T-helper 1 cell treated with Interleukin-12 subunit alpha and Interleukin-12 subunit beta and Interleukin-4 antibody, amounts not matched to agents 30 μg/mL and 1 μg/mL, for 36 hours (primary cell): ENCODE data around the gene NGFR.

ENCODE experiments used
- H3K27ac Mint-ChIP-seq: one replicate; pipeline ENCODE4 v1.8.0; 2021; ENCODE audit warnings: mild to moderate bottlenecking, mixed read lengths
- H3K27me3 Mint-ChIP-seq: one replicate; pipeline ENCODE4 v1.8.0; 2021; ENCODE audit warnings: low read depth, mixed read lengths
- H3K36me3 Mint-ChIP-seq: one replicate; pipeline ENCODE4 v1.8.0; 2021; ENCODE audit warnings: low read depth, mixed read lengths
- H3K4me1 Mint-ChIP-seq: one replicate; pipeline ENCODE4 v1.8.0; 2021; ENCODE audit warnings: low read depth, mixed read lengths
- H3K4me3 Mint-ChIP-seq: one replicate; pipeline ENCODE4 v1.8.0; 2021; ENCODE audit warnings: mild to moderate bottlenecking, moderate library complexity, mixed read lengths
- H3K9me3 Mint-ChIP-seq: one replicate; pipeline ENCODE4 v1.8.0; 2021; ENCODE audit warnings: mixed read lengths

Gene NGFR

GRCh38 chr17:49482144-49482817 lies 12.8 kb upstream of the NGFR start:
- Mint-ChIP-seq H3K36me3 (no peaks in the 10 kb centered on the region), H3K27ac (no peak overlapping the region), H3K4me3 (no peak overlapping the region), H3K9me3 (no peaks in the 10 kb centered on the region), H3K27me3 (peaks cover 58% of the 10 kb centered on the region), H3K4me1 (peaks cover 3% of the 10 kb centered on the region)

GRCh38 chr17:49483599-49484509 lies 11.2 kb upstream of the NGFR start:
- Mint-ChIP-seq H3K27ac (no peak overlapping the region), H3K9me3 (no peaks in the 10 kb centered on the region), H3K4me3 (no peak overlapping the region), H3K4me1 (peaks cover 3% of the 10 kb centered on the region), H3K36me3 (no peaks in the 10 kb centered on the region), H3K27me3 (peaks cover 54% of the 10 kb centered on the region)

- Mint-ChIP-seq H3K36me3 (no peaks in the 10 kb centered on the region), H3K4me1 (peaks cover 3% of the 10 kb centered on the region), H3K27ac (no peak overlapping the region), H3K27me3 (peaks cover 61% of the 10 kb centered on the region), H3K9me3 (no peaks in the 10 kb centered on the region), H3K4me3 (no peak overlapping the region)
Observed at GRCh38 chr17:49484588-49484987, 10.5 kb upstream of the NGFR start.

- H3K27me3 Mint-ChIP-seq, result peaks cover 69% of the 10 kb centered on the region
- H3K27ac Mint-ChIP-seq, result no peak overlapping the region
Observed at GRCh38 chr17:49486012-49486641, 9.0 kb upstream of the NGFR start.

GRCh38 chr17:49487183-49487582 lies 7.9 kb upstream of the NGFR start:
- Mint-ChIP-seq H3K4me1 (peaks cover 3% of the 10 kb centered on the region), H3K27me3 (peaks cover 73% of the 10 kb centered on the region), H3K9me3 (no peaks in the 10 kb centered on the region), H3K36me3 (no peaks in the 10 kb centered on the region), H3K4me3 (no peak overlapping the region), H3K27ac (no peak overlapping the region)

More at GRCh38 chr17:49486012-49486641, 9.0 kb upstream of the NGFR start:
- H3K4me3 Mint-ChIP-seq, result no peak overlapping the region
- H3K36me3 Mint-ChIP-seq, result no peaks in the 10 kb centered on the region
- H3K4me1 Mint-ChIP-seq, result peaks cover 3% of the 10 kb centered on the region
- H3K9me3 Mint-ChIP-seq, result no peaks in the 10 kb centered on the region

- Mint-ChIP-seq H3K9me3 (no peaks in the 10 kb centered on the region), H3K27me3 (peaks cover 77% of the 10 kb centered on the region), H3K4me1 (peaks cover 3% of the 10 kb centered on the region), H3K27ac (no peak overlapping the region), H3K4me3 (no peak overlapping the region), H3K36me3 (no peaks in the 10 kb centered on the region)
Observed at GRCh38 chr17:49488612-49489011, 6.5 kb upstream of the NGFR start.

GRCh38 chr17:49489348-49489747 lies 5.7 kb upstream of the NGFR start:
- H3K9me3 Mint-ChIP-seq, result no peaks in the 10 kb centered on the region
- no peaks in the 10 kb centered on the region for H3K36me3 Mint-ChIP-seq
- H3K4me1 Mint-ChIP-seq, result peaks cover 5% of the 10 kb centered on the region
- peaks cover 82% of the 10 kb centered on the region for H3K27me3 Mint-ChIP-seq
- no peak overlapping the region for H3K4me3 Mint-ChIP-seq
- no peak overlapping the region for H3K27ac Mint-ChIP-seq

GRCh38 chr17:49490276-49490675 lies 4.8 kb upstream of the NGFR start:
- no peak overlapping the region for H3K4me3 Mint-ChIP-seq
- H3K27ac Mint-ChIP-seq, result no peak overlapping the region
- H3K36me3 Mint-ChIP-seq, result no peaks in the 10 kb centered on the region
- H3K4me1 Mint-ChIP-seq, result peaks cover 7% of the 10 kb centered on the region
- H3K9me3 Mint-ChIP-seq, result no peaks in the 10 kb centered on the region
- peaks cover 79% of the 10 kb centered on the region for H3K27me3 Mint-ChIP-seq

GRCh38 chr17:49491192-49491769 lies 3.8 kb upstream of the NGFR start:
- Mint-ChIP-seq H3K27ac (no peak overlapping the region), H3K9me3 (no peaks in the 10 kb centered on the region), H3K4me1 (peaks cover 12% of the 10 kb centered on the region), H3K36me3 (no peaks in the 10 kb centered on the region), H3K4me3 (no peak overlapping the region), H3K27me3 (peaks cover 80% of the 10 kb centered on the region)

GRCh38 chr17:49494399-49494985 lies 601 bp upstream of the NGFR start:
- peak overlapping the region; percentile 76 for H3K4me3 Mint-ChIP-seq
- H3K27ac Mint-ChIP-seq, result no peak overlapping the region
- no peaks in the 10 kb centered on the region for H3K9me3 Mint-ChIP-seq
- H3K36me3 Mint-ChIP-seq, result no peaks in the 10 kb centered on the region
- H3K27me3 Mint-ChIP-seq, result peaks cover 85% of the 10 kb centered on the region
- peaks cover 13% of the 10 kb centered on the region for H3K4me1 Mint-ChIP-seq

- H3K4me1 Mint-ChIP-seq, result peaks cover 13% of the 10 kb centered on the region
- no peaks in the 10 kb centered on the region for H3K9me3 Mint-ChIP-seq
- no peaks in the 10 kb centered on the region for H3K36me3 Mint-ChIP-seq
- no peak overlapping the region for H3K27ac Mint-ChIP-seq
- H3K27me3 Mint-ChIP-seq, result peaks cover 84% of the 10 kb centered on the region
- peak overlapping the region; percentile 64 for H3K4me3 Mint-ChIP-seq
Observed at GRCh38 chr17:49495842-49496182, 719 bp downstream of the NGFR start.

GRCh38 chr17:49496183-49496866 lies 1.2 kb downstream of the NGFR start:
- H3K27me3 Mint-ChIP-seq, result peaks cover 85% of the 10 kb centered on the region
- H3K4me3 Mint-ChIP-seq, result peak overlapping the region; percentile 64
- no peaks in the 10 kb centered on the region for H3K9me3 Mint-ChIP-seq
- peaks cover 13% of the 10 kb centered on the region for H3K4me1 Mint-ChIP-seq
- H3K27ac Mint-ChIP-seq, result no peak overlapping the region
- no peaks in the 10 kb centered on the region for H3K36me3 Mint-ChIP-seq

- H3K27ac Mint-ChIP-seq, result no peak overlapping the region
- no peaks in the 10 kb centered on the region for H3K9me3 Mint-ChIP-seq
- H3K4me1 Mint-ChIP-seq, result peaks cover 13% of the 10 kb centered on the region
- peaks cover 87% of the 10 kb centered on the region for H3K27me3 Mint-ChIP-seq
- H3K36me3 Mint-ChIP-seq, result no peaks in the 10 kb centered on the region
- peak overlapping the region; percentile 48 for H3K4me3 Mint-ChIP-seq
Observed at GRCh38 chr17:49496867-49497147, 1.7 kb downstream of the NGFR start.
